ENCODE results near the gene GLTPD2.

- TF ChIP-seq POLR2A (IDR thresholded peaks at IDR 0.05; ENCODE audit: low read length) (no peak), GATA1 (IDR thresholded peaks at IDR 0.05; ENCODE audit: low read depth, low read length) (no peak)
These were observed 481 bp upstream of the GLTPD2 start for GRCh38 chr17:4788159-4788806.

All from erythroblast (primary cell).